GM23338 (cell line): ENCODE results near the gene CENPE. TPM values are rescaled to one million over a fixed set of nuclear protein-coding genes. Genes with fewer than 3 reads are reported as not detected.

Experiments used
- ATAC-seq: fragments of 200-7000 bp; cut with Tn5 transposase; 3 replicates; pipeline ENCODE4 v1.9.1; 2020
- DNase-seq: peaks from one replicate; pipeline ENCODE4 v3.0.0-alpha.2; 2015; ENCODE audit warnings: low spot score
- H2AFZ ChIP-seq: fragments of 200-600 bp; sonication (generic); 2 replicates; pipeline ENCODE4 v1.8.0; 2016; ENCODE audit warnings: antibody characterized with exemption, mild to moderate bottlenecking, moderate library complexity
- H3F3A ChIP-seq: fragments of 200-600 bp; sonication (generic); replicated peaks from 2 replicates; pipeline ENCODE4 v1.8.0; 2017; ENCODE audit warnings: antibody characterized with exemption, mixed run types, low read depth
- H3K27ac ChIP-seq: fragments of 200-600 bp; sonication (generic); 2 replicates; pipeline ENCODE4 v1.6.1; 2016; ENCODE audit warnings: low read depth
- H3K27me3 ChIP-seq: fragments of 200-600 bp; sonication (generic); 2 replicates; pipeline ENCODE4 v1.8.0; 2016; ENCODE audit warnings: mild to moderate bottlenecking, mixed run types, moderate library complexity; ENCODE audit not compliant: insufficient read depth
- H3K36me3 ChIP-seq: fragments of 200-600 bp; sonication (generic); 2 replicates; pipeline ENCODE4 v1.8.0; 2016; ENCODE audit warnings: mild to moderate bottlenecking; ENCODE audit not compliant: insufficient read depth
- H3K4me1 ChIP-seq: fragments of 200-600 bp; sonication (generic); 2 replicates; pipeline ENCODE4 v1.8.0; 2016; ENCODE audit warnings: mild to moderate bottlenecking, moderate library complexity; ENCODE audit not compliant: insufficient read depth
- H3K4me2 ChIP-seq: fragments of 200-600 bp; sonication (generic); 2 replicates; pipeline ENCODE4 v1.7.1; 2017; ENCODE audit warnings: mixed run types
- H3K4me3 ChIP-seq: fragments of 200-600 bp; sonication (generic); 2 replicates; pipeline ENCODE4 v1.6.1; 2016; ENCODE audit warnings: mixed run types
- H3K79me2 ChIP-seq: fragments of 200-600 bp; sonication (generic); replicated peaks from 2 replicates; pipeline ENCODE4 v1.8.0; 2017; ENCODE audit warnings: mild to moderate bottlenecking; ENCODE audit not compliant: insufficient read depth
- H3K9me2 ChIP-seq: fragments of 200-600 bp; sonication (generic); 2 replicates; pipeline ENCODE4 v1.8.0; 2017; ENCODE audit not compliant: insufficient read depth
- H4K20me1 ChIP-seq: fragments of 200-600 bp; sonication (generic); replicated peaks from 2 replicates; pipeline ENCODE4 v1.8.0; 2017; ENCODE audit warnings: mild to moderate bottlenecking; ENCODE audit not compliant: insufficient read depth
- H3K27ac Mint-ChIP-seq: 2 replicates; pipeline ENCODE4 v1.8.0; 2020; ENCODE audit warnings: inconsistent platforms, mild to moderate bottlenecking, moderate library complexity, mixed read lengths
- H3K27me3 Mint-ChIP-seq: 3 replicates; pipeline ENCODE4 v1.8.0; 2022; ENCODE audit warnings: low read depth, mild to moderate bottlenecking, moderate library complexity, mixed read lengths, inconsistent platforms; ENCODE audit not compliant: insufficient read depth, poor library complexity
- H3K36me3 Mint-ChIP-seq: 3 replicates; pipeline ENCODE4 v1.8.0; 2021; ENCODE audit warnings: low read depth, mild to moderate bottlenecking, inconsistent platforms, moderate library complexity, mixed read lengths
- H3K4me1 Mint-ChIP-seq: 3 replicates; pipeline ENCODE4 v1.8.0; 2020; ENCODE audit warnings: mild to moderate bottlenecking, inconsistent platforms, mixed read lengths
- H3K4me3 Mint-ChIP-seq: 3 replicates; pipeline ENCODE4 v1.8.0; 2021; ENCODE audit warnings: moderate library complexity, mild to moderate bottlenecking, inconsistent platforms, mixed read lengths
- H3K9me3 Mint-ChIP-seq: 3 replicates; pipeline ENCODE4 v1.8.0; 2020; ENCODE audit warnings: moderate library complexity, mild to moderate bottlenecking, inconsistent platforms, mixed read lengths
- CREB1 ChIP-seq: fragments of 250-450 bp; sonication (Bioruptor Pico); IDR thresholded peaks from 2 replicates; pipeline ENCODE4 v1.5.0; 2020; ENCODE audit warnings: low read depth, mild to moderate bottlenecking, moderate library complexity
- EZH2 ChIP-seq: fragments of 200-600 bp; sonication (generic); IDR thresholded peaks from one replicate; pipeline ENCODE4 v1.8.0; 2017; ENCODE audit warnings: antibody characterized with exemption, mild to moderate bottlenecking, low read depth; ENCODE audit not compliant: unreplicated experiment
- EZH2phosphoT487 ChIP-seq: fragments of 200-600 bp; sonication (generic); IDR thresholded peaks from one replicate; pipeline ENCODE4 v1.8.1; 2018; ENCODE audit warnings: antibody characterized with exemption; ENCODE audit not compliant: unreplicated experiment
- NANOG ChIP-seq: IDR thresholded peaks from 2 replicates; pipeline ENCODE4 v1.6.1; 2016; ENCODE audit warnings: antibody characterized with exemption, borderline replicate concordance
- POLR2AphosphoS5 ChIP-seq: IDR thresholded peaks from 2 replicates; pipeline ENCODE4 v1.6.1; 2016; ENCODE audit warnings: antibody characterized with exemption, low read depth
- STAT1 ChIP-seq: IDR thresholded peaks from one replicate; pipeline ENCODE4 v1.6.1; 2016; ENCODE audit warnings: antibody characterized with exemption; ENCODE audit not compliant: unreplicated experiment
- ZNF331 ChIP-seq: fragments of 250-450 bp; sonication (Bioruptor Pico); IDR thresholded peaks from 2 replicates; pipeline ENCODE4 v1.5.0; 2020; ENCODE audit warnings: low read depth, mild to moderate bottlenecking, moderate library complexity
- polyA plus RNA-seq: library from polyadenylated mRNA; unstranded; fragments of >200 nt; fragmentation: Nextera tagmentation; extraction: Ambion mirVana; gene quantifications from 2 replicates; pipeline ENCODE4 v1.2.1, GENCODE V29; 2016
- total RNA-seq: library from RNA; depleted of rRNA; stranded (reverse); fragments of >200 nt; shearing (Covaris generic); gene quantifications from 2 replicates; pipeline ENCODE4 v1.2.3, GENCODE V29; 2014
- TF ChIP-seq, protein P1 (sequence below): IDR thresholded peaks from 2 replicates; pipeline ENCODE4 v1.6.1; 2016; ENCODE audit warnings: antibody characterized with exemption
- TF ChIP-seq, protein P2 (sequence below), 2 experiments: fragments of 200-600 bp in 1 of 2; sonication (generic) in 1 of 2; conservative IDR thresholded peaks; 2 replicates each; pipeline versions ENCODE4 v1.5.1 to v1.6.1; 2016 to 2017; ENCODE audit warnings: antibody characterized with exemption in 2 of 2, low read depth in 2 of 2, mild to moderate bottlenecking in 2 of 2, moderate library complexity in 1 of 2
- TF ChIP-seq, protein P3 (sequence below): IDR thresholded peaks from one replicate; pipeline ENCODE4 v1.6.1; 2018; ENCODE audit warnings: antibody characterized with exemption; ENCODE audit not compliant: unreplicated experiment

CENPE gene
- total and polyA plus RNA-seq, 2 experiments from 2014 or later, result 42.2 to 46.7 TPM

DNA sequence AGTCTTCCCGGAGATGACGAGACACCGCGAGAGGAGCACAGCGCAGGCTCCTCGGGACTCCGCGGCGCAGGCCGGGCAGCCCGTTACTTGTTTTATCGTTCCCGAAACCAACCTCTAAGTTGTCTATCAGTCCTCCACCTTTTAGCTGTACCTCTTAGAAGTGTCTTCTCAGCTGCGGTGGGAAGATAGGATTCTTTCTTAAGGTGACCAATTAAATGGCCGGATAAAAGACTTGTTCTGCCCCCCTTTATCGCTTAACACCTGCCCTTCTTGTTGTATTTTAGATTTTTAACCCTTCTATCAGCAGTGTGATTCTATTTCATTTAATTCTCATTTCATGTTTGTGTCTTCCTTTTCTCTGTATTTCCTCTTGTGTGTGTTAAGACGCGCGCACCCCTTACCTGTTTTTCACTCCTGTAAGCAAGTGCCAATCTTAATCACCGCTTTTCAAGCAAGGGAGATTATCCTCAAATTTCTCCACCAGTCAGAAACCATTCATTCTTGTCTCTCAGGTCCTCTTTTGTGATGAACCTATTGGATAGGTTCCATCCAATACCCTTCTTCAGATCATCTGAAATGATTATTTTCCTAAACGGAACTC, 121.3 kb downstream of the CENPE start, which contains the start of gene SLC9B2:
TSS of gene SLC9B2 (minus strand) at position 15 of the 601 bp plus-strand sequence. CDS start 9,211 bp downstream, outside the sequence.
- Histone ChIP-seq H3F3A (no peaks in the 10 kb centered on the region), H3K4me1 (peaks cover 4% of the 10 kb centered on the region; the same call in 1 of the 2 replicates), H3K4me2 (peak within 1 kb of the TSS; percentile 78), H3K27me3 (peaks cover 39% of the 10 kb centered on the region), H3K79me2 (no peaks in the 10 kb centered on the region), H3K36me3 (no peaks in the 10 kb centered on the region), H3K27ac (no peak within 1 kb of the TSS), H2AFZ (peak within 1 kb of the TSS; percentile 96), H3K4me3 (peak within 1 kb of the TSS; percentile 59), H4K20me1 (no peaks in the 10 kb centered on the region), H3K9me2 (no peaks in the 10 kb centered on the region)
- Mint-ChIP-seq H3K27me3 (peaks cover 13% of the 10 kb centered on the region), H3K9me3 (no peaks in the 10 kb centered on the region), H3K4me1 (peaks cover 9% of the 10 kb centered on the region; the same call in 2 of the 3 replicates), H3K36me3 (peaks cover 2% of the 10 kb centered on the region; the same call in 2 of the 3 replicates), H3K4me3 (peak within 1 kb of the TSS; percentile 73), H3K27ac (peak within 1 kb of the TSS; percentile 77; the same call in 1 of the 2 replicates)
- ATAC-seq (no peak; the same call in 2 of the 3 replicates), DNase-seq (peak; percentile 83)
- TF ChIP-seq POLR2AphosphoS5, result no peak
- no peak for TF ChIP-seq CREB1 (CRISPR knock-in tag)
- TF ChIP-seq ZNF331, result no peak
- TF ChIP-seq, protein P1, sequence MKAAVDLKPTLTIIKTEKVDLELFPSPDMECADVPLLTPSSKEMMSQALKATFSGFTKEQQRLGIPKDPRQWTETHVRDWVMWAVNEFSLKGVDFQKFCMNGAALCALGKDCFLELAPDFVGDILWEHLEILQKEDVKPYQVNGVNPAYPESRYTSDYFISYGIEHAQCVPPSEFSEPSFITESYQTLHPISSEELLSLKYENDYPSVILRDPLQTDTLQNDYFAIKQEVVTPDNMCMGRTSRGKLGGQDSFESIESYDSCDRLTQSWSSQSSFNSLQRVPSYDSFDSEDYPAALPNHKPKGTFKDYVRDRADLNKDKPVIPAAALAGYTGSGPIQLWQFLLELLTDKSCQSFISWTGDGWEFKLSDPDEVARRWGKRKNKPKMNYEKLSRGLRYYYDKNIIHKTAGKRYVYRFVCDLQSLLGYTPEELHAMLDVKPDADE, result no peak
- no peak for TF ChIP-seq STAT1
- TF ChIP-seq EZH2, result no peak
- TF ChIP-seq EZH2phosphoT487, result no peak
- TF ChIP-seq, protein P2, sequence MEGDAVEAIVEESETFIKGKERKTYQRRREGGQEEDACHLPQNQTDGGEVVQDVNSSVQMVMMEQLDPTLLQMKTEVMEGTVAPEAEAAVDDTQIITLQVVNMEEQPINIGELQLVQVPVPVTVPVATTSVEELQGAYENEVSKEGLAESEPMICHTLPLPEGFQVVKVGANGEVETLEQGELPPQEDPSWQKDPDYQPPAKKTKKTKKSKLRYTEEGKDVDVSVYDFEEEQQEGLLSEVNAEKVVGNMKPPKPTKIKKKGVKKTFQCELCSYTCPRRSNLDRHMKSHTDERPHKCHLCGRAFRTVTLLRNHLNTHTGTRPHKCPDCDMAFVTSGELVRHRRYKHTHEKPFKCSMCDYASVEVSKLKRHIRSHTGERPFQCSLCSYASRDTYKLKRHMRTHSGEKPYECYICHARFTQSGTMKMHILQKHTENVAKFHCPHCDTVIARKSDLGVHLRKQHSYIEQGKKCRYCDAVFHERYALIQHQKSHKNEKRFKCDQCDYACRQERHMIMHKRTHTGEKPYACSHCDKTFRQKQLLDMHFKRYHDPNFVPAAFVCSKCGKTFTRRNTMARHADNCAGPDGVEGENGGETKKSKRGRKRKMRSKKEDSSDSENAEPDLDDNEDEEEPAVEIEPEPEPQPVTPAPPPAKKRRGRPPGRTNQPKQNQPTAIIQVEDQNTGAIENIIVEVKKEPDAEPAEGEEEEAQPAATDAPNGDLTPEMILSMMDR (conservative IDR thresholded peaks at IDR 0.05; ENCODE audit: low read depth in 2 of 2), result no peak
- TF ChIP-seq NANOG, result no peak

DNA sequence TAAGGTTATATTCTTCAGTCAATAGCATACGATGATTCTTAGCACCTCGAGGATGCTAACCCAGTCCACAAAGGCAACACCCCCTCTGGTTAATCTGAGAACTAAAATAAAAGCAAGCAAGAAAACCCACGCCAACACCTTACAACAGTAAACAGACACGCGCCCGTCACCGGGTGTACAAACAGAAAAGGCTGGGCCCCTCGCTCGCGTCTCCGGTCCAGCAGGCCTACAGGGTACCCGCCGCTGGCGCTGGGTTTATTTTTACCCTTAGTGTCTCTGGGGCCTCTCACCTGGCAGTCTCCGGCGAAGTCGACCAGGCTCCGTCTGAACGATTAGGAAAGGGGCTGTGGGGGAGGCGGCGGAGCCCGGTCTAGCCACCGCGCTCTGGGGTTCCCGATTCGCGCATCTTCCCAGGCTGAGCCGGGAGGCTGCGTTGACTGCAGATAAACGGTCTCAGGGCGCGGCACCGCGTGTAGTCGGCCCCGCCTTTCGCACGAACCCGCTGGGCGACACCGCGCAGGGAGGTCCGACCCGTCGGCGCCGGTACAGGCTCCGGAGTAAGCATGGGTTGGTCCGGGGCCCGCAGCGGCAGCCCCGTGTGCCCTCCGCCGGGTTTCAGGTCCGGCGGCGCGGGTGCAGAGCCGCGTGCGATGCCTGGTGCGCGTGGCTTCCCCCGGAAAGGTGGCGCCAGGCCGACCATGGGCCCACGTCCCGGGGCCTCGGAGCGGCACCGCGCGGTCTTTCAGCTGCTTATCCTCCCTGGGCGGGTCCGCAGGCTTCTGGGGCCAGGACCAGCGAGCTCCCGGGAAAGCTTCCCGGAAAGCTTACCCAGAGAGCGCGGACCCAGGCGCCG, 122.0 kb downstream of the CENPE start:
- H3K79me2 ChIP-seq, result no peaks in the 10 kb centered on the region
- H3K4me3 ChIP-seq, result peak overlapping the region; percentile 59
- no peaks in the 10 kb centered on the region for H3K36me3 ChIP-seq
- TF ChIP-seq EZH2 (peak; percentile 50), POLR2AphosphoS5 (peak; percentile 59)
- TF ChIP-seq, protein P3, sequence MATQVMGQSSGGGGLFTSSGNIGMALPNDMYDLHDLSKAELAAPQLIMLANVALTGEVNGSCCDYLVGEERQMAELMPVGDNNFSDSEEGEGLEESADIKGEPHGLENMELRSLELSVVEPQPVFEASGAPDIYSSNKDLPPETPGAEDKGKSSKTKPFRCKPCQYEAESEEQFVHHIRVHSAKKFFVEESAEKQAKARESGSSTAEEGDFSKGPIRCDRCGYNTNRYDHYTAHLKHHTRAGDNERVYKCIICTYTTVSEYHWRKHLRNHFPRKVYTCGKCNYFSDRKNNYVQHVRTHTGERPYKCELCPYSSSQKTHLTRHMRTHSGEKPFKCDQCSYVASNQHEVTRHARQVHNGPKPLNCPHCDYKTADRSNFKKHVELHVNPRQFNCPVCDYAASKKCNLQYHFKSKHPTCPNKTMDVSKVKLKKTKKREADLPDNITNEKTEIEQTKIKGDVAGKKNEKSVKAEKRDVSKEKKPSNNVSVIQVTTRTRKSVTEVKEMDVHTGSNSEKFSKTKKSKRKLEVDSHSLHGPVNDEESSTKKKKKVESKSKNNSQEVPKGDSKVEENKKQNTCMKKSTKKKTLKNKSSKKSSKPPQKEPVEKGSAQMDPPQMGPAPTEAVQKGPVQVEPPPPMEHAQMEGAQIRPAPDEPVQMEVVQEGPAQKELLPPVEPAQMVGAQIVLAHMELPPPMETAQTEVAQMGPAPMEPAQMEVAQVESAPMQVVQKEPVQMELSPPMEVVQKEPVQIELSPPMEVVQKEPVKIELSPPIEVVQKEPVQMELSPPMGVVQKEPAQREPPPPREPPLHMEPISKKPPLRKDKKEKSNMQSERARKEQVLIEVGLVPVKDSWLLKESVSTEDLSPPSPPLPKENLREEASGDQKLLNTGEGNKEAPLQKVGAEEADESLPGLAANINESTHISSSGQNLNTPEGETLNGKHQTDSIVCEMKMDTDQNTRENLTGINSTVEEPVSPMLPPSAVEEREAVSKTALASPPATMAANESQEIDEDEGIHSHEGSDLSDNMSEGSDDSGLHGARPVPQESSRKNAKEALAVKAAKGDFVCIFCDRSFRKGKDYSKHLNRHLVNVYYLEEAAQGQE, result no peak
- H3F3A ChIP-seq, result no peaks in the 10 kb centered on the region
- Mint-ChIP-seq H3K4me3 (peak overlapping the region; percentile 73), H3K4me1 (peaks cover 9% of the 10 kb centered on the region; the same call in 2 of the 3 replicates), H3K27me3 (peaks cover 13% of the 10 kb centered on the region), H3K27ac (peak overlapping the region; percentile 77; the same call in 1 of the 2 replicates), H3K9me3 (no peaks in the 10 kb centered on the region), H3K36me3 (no peaks in the 10 kb centered on the region; the same call in 2 of the 3 replicates)
- no peaks in the 10 kb centered on the region for H3K9me2 ChIP-seq
- DNase-seq (peak; percentile 79), ATAC-seq (peak; percentile 91)
- no peaks in the 10 kb centered on the region for H4K20me1 ChIP-seq
- peak overlapping the region; percentile 96 for H2AFZ ChIP-seq
- no peak overlapping the region for H3K27ac ChIP-seq
- peaks cover 39% of the 10 kb centered on the region for H3K27me3 ChIP-seq
- peaks cover 4% of the 10 kb centered on the region; the same call in 1 of the 2 replicates for H3K4me1 ChIP-seq
- peak overlapping the region; percentile 78 for H3K4me2 ChIP-seq
